IMR-90 (cell line): ENCODE results near the gene NBPF4. TPM values are rescaled to one million over a fixed set of nuclear protein-coding genes. Genes with fewer than 3 reads are reported as not detected.
"Not testable (repeated sequence)": the region's sequence is repeated elsewhere in the genome, so short reads cannot be mapped to it uniquely, and the experiment has no call there.

Experiments
- ATAC-seq: fragments of 200-7000 bp; cut with Tn5 transposase; 2 replicates; pipeline ENCODE4 v1.9.1; 2020; ENCODE audit warnings: low read depth, mild to moderate bottlenecking, moderate library complexity
- BruUV-seq: library from RNA; stranded (reverse); fragments of 400-500 nt; replicated peaks from 2 replicates; lab custom pipeline; 2021; lab: Mats Ljungman, UMichigan
- CTCF ChIA-PET: fragments of 300-600 bp; formaldehyde crosslinking; extraction: SDS; loops from one replicate; lab custom pipeline; 2021; ENCODE audit warnings: antibody characterized with exemption; lab: Yijun Ruan, JAX
- POLR2A ChIA-PET: fragments of 300-600 bp; sonication (Branson Sonifier 250); formaldehyde crosslinking; loops from one replicate; lab custom pipeline; 2022; ENCODE audit warnings: antibody characterized with exemption; ENCODE audit not compliant: unreplicated experiment; lab: Charles Lee
- DNase-seq: peaks from one replicate; pipeline ENCODE4 v3.0.0; 2013
- H2AFZ ChIP-seq: replicated peaks from 2 replicates; pipeline ENCODE3; 2013; ENCODE audit warnings: low read length, mild to moderate bottlenecking; ENCODE audit not compliant: poor library complexity
- H2AK5ac ChIP-seq: 2 replicates; pipeline ENCODE4 v1.6.1; 2013; ENCODE audit warnings: low read depth, low read length, inconsistent platforms
- H2AK9ac ChIP-seq: replicated peaks from 2 replicates; pipeline ENCODE3; 2013; ENCODE audit warnings: mild to moderate bottlenecking, low read depth, low read length, moderate library complexity; ENCODE audit not compliant: poor library complexity
- H2BK120ac ChIP-seq: 2 replicates; pipeline ENCODE4 v1.6.1; 2013; ENCODE audit warnings: low read depth, low read length, inconsistent platforms
- H2BK15ac ChIP-seq: 3 replicates; pipeline ENCODE4 v1.6.1; 2013; ENCODE audit warnings: low read depth, low read length, inconsistent platforms
- H2BK20ac ChIP-seq: 2 replicates; pipeline ENCODE4 v1.6.1; 2013; ENCODE audit warnings: low read depth, mild to moderate bottlenecking, inconsistent platforms, low read length, moderate library complexity
- H2BK5ac ChIP-seq: 2 replicates; pipeline ENCODE4 v1.6.1; 2013; ENCODE audit warnings: mild to moderate bottlenecking, low read depth, low read length, inconsistent platforms; ENCODE audit not compliant: poor library complexity, severe bottlenecking
- H3K14ac ChIP-seq: replicated peaks from 2 replicates; pipeline ENCODE4 v1.6.1; 2013; ENCODE audit warnings: low read depth, low read length, inconsistent platforms
- H3K18ac ChIP-seq: 2 replicates; pipeline ENCODE4 v1.6.1; 2013; ENCODE audit warnings: low read depth, low read length, control low read depth
- H3K23ac ChIP-seq: 2 replicates; pipeline ENCODE4 v1.6.1; 2013; ENCODE audit warnings: low read depth, low read length, inconsistent platforms
- H3K27ac ChIP-seq: 2 replicates; pipeline ENCODE4 v1.5.1; 2013; ENCODE audit warnings: mild to moderate bottlenecking, control low read depth, low read length; ENCODE audit not compliant: insufficient read depth
- H3K27me3 ChIP-seq: 2 replicates; pipeline ENCODE4 v1.6.1; 2013; ENCODE audit warnings: low read length; ENCODE audit not compliant: control insufficient read depth, insufficient read depth
- H3K36me3 ChIP-seq: 2 replicates; pipeline ENCODE4 v1.6.1; 2013; ENCODE audit warnings: low read length, mixed read lengths; ENCODE audit not compliant: control insufficient read depth, insufficient read depth
- H3K4ac ChIP-seq: 2 replicates; pipeline ENCODE4 v1.6.1; 2013; ENCODE audit warnings: low read depth, low read length, inconsistent platforms
- H3K4me1 ChIP-seq: 2 replicates; pipeline ENCODE4 v1.6.1; 2013; ENCODE audit warnings: low read length, mixed read lengths; ENCODE audit not compliant: control insufficient read depth, insufficient read depth
- H3K4me2 ChIP-seq: 2 replicates; pipeline ENCODE4 v1.6.1; 2013; ENCODE audit warnings: low read depth, mild to moderate bottlenecking, control low read depth, low read length, moderate library complexity
- H3K4me3 ChIP-seq: 2 replicates; pipeline ENCODE4 v1.5.1; 2013; ENCODE audit warnings: low read depth, mild to moderate bottlenecking, control low read depth, low read length, moderate library complexity; ENCODE audit not compliant: insufficient read depth
- H3K56ac ChIP-seq: 2 replicates; pipeline ENCODE4 v1.6.1; 2013; ENCODE audit warnings: low read length, inconsistent platforms; ENCODE audit not compliant: insufficient read depth; ENCODE audit errors: extremely low read depth
- H3K79me1 ChIP-seq, 2 experiments: 2 replicates each; pipeline ENCODE4 v1.6.1; 2013; ENCODE audit warnings: low read length in 2 of 2, inconsistent platforms in 1 of 2, low read depth in 1 of 2
- H3K9ac ChIP-seq: 2 replicates; pipeline ENCODE4 v1.6.1; 2013; ENCODE audit warnings: low read depth, low read length, control low read depth
- H3K9me1 ChIP-seq: 2 replicates; pipeline ENCODE4 v1.6.1; 2013; ENCODE audit warnings: low read length, inconsistent platforms; ENCODE audit not compliant: insufficient read depth
- H3K9me3 ChIP-seq: 2 replicates; pipeline ENCODE4 v1.6.1; 2013; ENCODE audit warnings: low read length; ENCODE audit not compliant: control insufficient read depth, insufficient read depth
- H4K20me1 ChIP-seq: 2 replicates; pipeline ENCODE4 v1.6.1; 2013; ENCODE audit warnings: low read length, inconsistent platforms; ENCODE audit not compliant: insufficient read depth
- H4K5ac ChIP-seq: 2 replicates; pipeline ENCODE4 v1.6.1; 2013; ENCODE audit warnings: mild to moderate bottlenecking, low read depth, low read length, control low read depth
- H4K8ac ChIP-seq, 2 experiments: 2 replicates each; pipeline ENCODE4 v1.6.1; 2013; ENCODE audit warnings: low read depth in 2 of 2, low read length in 2 of 2, control low read depth in 1 of 2, inconsistent platforms in 1 of 2
- H4K91ac ChIP-seq: 2 replicates; pipeline ENCODE4 v1.6.1; 2013; ENCODE audit warnings: low read depth, low read length, inconsistent platforms; ENCODE audit not compliant: insufficient read depth
- CEBPB ChIP-seq: IDR thresholded peaks from 2 replicates; pipeline ENCODE4 v1.6.1; 2012; ENCODE audit warnings: low read depth, low read length, improper control_type of control experiment
- CHD1 ChIP-seq: IDR thresholded peaks from 2 replicates; pipeline ENCODE4 v1.6.1; 2012; ENCODE audit warnings: low read depth, low read length, improper control_type of control experiment
- MXI1 ChIP-seq: IDR thresholded peaks from 2 replicates; pipeline ENCODE4 v1.6.1; 2012; ENCODE audit warnings: low read depth, mild to moderate bottlenecking, low read length, moderate library complexity, borderline replicate concordance
- NFE2L2 ChIP-seq: fragments of 150-350 bp; IDR thresholded peaks from 2 replicates; pipeline ENCODE4 v1.6.1; 2016; ENCODE audit warnings: low read depth, mild to moderate bottlenecking, low read length
- RCOR1 ChIP-seq: IDR thresholded peaks from 2 replicates; pipeline ENCODE4 v1.6.1; 2012; ENCODE audit warnings: mild to moderate bottlenecking, low read length, improper control_type of control experiment; ENCODE audit not compliant: insufficient replicate concordance
- SMC3 ChIP-seq: fragments of 150-350 bp; IDR thresholded peaks from 2 replicates; pipeline ENCODE4 v1.6.1; 2016; ENCODE audit warnings: low read depth, mild to moderate bottlenecking, antibody characterized with exemption, low read length, moderate library complexity
- USF2 ChIP-seq: fragments of 150-350 bp; IDR thresholded peaks from 2 replicates; pipeline ENCODE4 v1.6.1; 2017; ENCODE audit warnings: mild to moderate bottlenecking, antibody characterized with exemption, low read length, low read depth
- WGBS, 2 experiments: methylation state at CpG; one replicate each; pipeline versions ENCODE4 v1.1.5 to v1.1.7; 2013; ENCODE audit warnings: missing lambda C conversion rate in 2 of 2; ENCODE audit not compliant: insufficient read length in 1 of 2; ENCODE audit errors: extremely low coverage in 2 of 2; 5-methylcytosine and 5-hydroxymethylcytosine counted together
- dilution Hi-C: fragments of 300-500 bp; cut with HindIII; formaldehyde crosslinking; loops from one replicate; pipeline ENCODE4 v1.14.3; 2018; ENCODE audit warnings: low sequenced_read_pairs; ENCODE audit not compliant: unreplicated experiment
- in situ Hi-C: fragments of 300-500 bp; cut with MboI; formaldehyde crosslinking; loops from 3 replicates; pipeline ENCODE4 v1.14.3; 2019; ENCODE audit warnings: low sequenced_read_pairs, inconsistent platforms, mixed read lengths
- intact Hi-C: fragments of 100-400 bp; cut with micrococcal nuclease; formaldehyde crosslinking; loops from 2 replicates; pipeline ENCODE4 v1.10.0; 2022
- polyA plus RNA-seq, 3 experiments: library from polyadenylated mRNA; depleted of rRNA; stranded (reverse); fragments of >200 nt; gene quantifications; 2 replicates each; pipeline ENCODE4 v1.2.3, GENCODE V29; 2012; ENCODE audit warnings: low replicate concordance in 1 of 3
- total RNA-seq: library from RNA; depleted of rRNA; stranded (reverse); fragments of >200 nt; gene quantifications from 2 replicates; pipeline ENCODE4 v1.2.3, GENCODE V29; 2012

The NBPF4 gene
- total and polyA plus RNA-seq, 2 of the 4 experiments (the other 2 are of a cell fraction) = not detected

- Histone ChIP-seq H4K8ac (no peak overlapping the region), H4K91ac (no peak overlapping the region), H3K4ac (no peak overlapping the region), H3K4me1 (no peaks in the 10 kb centered on the region), H3K27me3 (peaks cover 19% of the 10 kb centered on the region), H2BK5ac (no peak overlapping the region), H3K23ac (no peak overlapping the region), H4K5ac (no peak overlapping the region), H2BK15ac (no peak overlapping the region), H3K36me3 (no peaks in the 10 kb centered on the region), H3K56ac (no peak overlapping the region), H2AK9ac (no peak overlapping the region), H2BK120ac (no peak overlapping the region), H3K14ac (no peak overlapping the region), H2AFZ (peak overlapping the region; percentile 14), H3K18ac (no peak overlapping the region), H3K79me1 (no peaks in the 10 kb centered on the region), H2AK5ac (no peak overlapping the region), H3K27ac (no peak overlapping the region), H3K9ac (no peak overlapping the region), H3K4me2 (no peak overlapping the region), H3K4me3 (no peak overlapping the region), H4K20me1 (no peaks in the 10 kb centered on the region), H2BK20ac (no peak overlapping the region), H3K9me3 (no peaks in the 10 kb centered on the region), H3K9me1 (no peaks in the 10 kb centered on the region)
- no TSS peak for BruUV-seq
- ATAC-seq = 0 out of 2 replicates have a peak, but pooled peaks have one; percentile 29
- intact Hi-C loops = loop anchor here (10.0 kb wide), 1 partner anchor 424 kb away; no protein-coding TSS in a partner anchor
- ChIA-PET CTCF (no interaction called here), POLR2A (no interaction called here)
- dilution Hi-C loops = no loop called here
- in situ Hi-C loops = no loop called here
- DNase-seq = no peak
- TF ChIP-seq CEBPB (no peak), RCOR1 (no peak), SMC3 (no peak), CHD1 (no peak), NFE2L2 (no peak), MXI1 (no peak), USF2 (no peak)
- WGBS, 2 experiments = no CpG with 5 or more reads among the region's 11 CpGs
These were observed 35.0 kb downstream of the NBPF4 start for GRCh38 chr1:108208724-108209446.

DNA sequence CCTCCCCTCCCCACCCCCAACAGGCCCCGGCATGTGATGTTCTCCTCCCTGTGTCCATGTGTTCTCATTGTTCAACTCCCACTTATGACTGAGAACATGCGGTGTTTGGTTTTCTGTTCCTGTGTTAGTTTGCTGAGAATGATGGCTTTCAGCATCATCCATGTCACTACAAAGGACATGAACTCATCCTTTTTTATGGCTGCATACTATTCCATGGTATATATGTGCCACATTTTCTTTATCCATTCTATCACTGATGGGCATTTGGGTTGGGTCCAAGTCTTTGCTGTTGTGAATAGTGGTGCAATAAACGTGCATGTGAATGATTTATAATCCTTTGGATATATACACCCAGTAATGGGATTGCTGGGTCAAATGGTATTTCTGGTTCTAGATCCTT, 40.3 kb downstream of the NBPF4 start:
- H4K91ac ChIP-seq, H3K14ac ChIP-seq, H2BK20ac ChIP-seq, H4K8ac ChIP-seq, H3K4me3 ChIP-seq, H3K4me2 ChIP-seq, CTCF ChIA-PET, H3K23ac ChIP-seq, ATAC-seq, H3K36me3 ChIP-seq, H2BK15ac ChIP-seq, H3K4ac ChIP-seq, H4K20me1 ChIP-seq, POLR2A ChIA-PET, H2AK5ac ChIP-seq, H3K27ac ChIP-seq, H3K9ac ChIP-seq, BruUV-seq, H4K5ac ChIP-seq, in situ Hi-C loops, H2AFZ ChIP-seq, H3K56ac ChIP-seq, DNase-seq, H3K27me3 ChIP-seq, H2BK5ac ChIP-seq, H3K9me3 ChIP-seq, H2AK9ac ChIP-seq, dilution Hi-C loops, H2BK120ac ChIP-seq, H3K18ac ChIP-seq, H3K4me1 ChIP-seq, H3K9me1 ChIP-seq: not testable (repeated sequence)
- H3K79me1 ChIP-seq = peaks cover 0 to 12% of the 10 kb centered on the region in 2 experiments; a peak in 2 of 4 replicates
- no CpG with 5 or more reads among the region's 3 CpGs for WGBS, 2 experiments
- intact Hi-C loops = loop anchor here (10.0 kb wide), 1 partner anchor 419 kb away; no protein-coding TSS in a partner anchor
